NB4 (cell line): ENCODE measurements around the gene RWDD3.

Experiments
- MYC ChIP-seq: IDR thresholded peaks from 2 replicates; pipeline ENCODE4 v1.6.1; 2011; ENCODE audit warnings: low read depth, low read length
- POLR2A ChIP-seq: IDR thresholded peaks from 2 replicates; pipeline ENCODE4 v1.6.1; 2011; ENCODE audit warnings: mild to moderate bottlenecking; ENCODE audit not compliant: insufficient read length; ENCODE audit errors: extremely low read depth
- TF ChIP-seq, protein P1 (sequence below): IDR thresholded peaks from one replicate; pipeline ENCODE4 v1.5.1; 2012; ENCODE audit warnings: low read depth, low read length
- TF ChIP-seq, protein P2 (sequence below): IDR thresholded peaks from 2 replicates; pipeline ENCODE4 v1.6.1; 2011; ENCODE audit warnings: low read depth, low read length

DNA sequence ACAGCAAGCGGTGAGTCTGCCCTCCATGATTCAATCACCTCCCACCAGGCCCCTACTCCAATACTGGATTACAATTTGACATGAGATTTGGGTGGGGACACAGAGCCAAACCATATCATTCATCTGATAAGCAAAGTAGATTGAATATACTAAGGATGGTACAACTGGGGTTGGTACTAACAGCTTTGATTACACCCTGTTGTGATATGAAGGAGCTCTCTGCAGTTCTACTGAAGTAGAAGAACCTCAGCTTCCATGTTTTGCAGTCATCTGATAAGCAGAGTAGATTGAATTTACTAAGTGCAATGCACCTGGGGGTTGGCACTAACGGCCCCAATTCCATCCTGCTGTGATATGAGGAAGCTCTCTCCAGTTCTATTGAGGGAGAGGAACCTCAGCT lies 31.1 kb downstream of the RWDD3 start:
- TF ChIP-seq, protein P1, sequence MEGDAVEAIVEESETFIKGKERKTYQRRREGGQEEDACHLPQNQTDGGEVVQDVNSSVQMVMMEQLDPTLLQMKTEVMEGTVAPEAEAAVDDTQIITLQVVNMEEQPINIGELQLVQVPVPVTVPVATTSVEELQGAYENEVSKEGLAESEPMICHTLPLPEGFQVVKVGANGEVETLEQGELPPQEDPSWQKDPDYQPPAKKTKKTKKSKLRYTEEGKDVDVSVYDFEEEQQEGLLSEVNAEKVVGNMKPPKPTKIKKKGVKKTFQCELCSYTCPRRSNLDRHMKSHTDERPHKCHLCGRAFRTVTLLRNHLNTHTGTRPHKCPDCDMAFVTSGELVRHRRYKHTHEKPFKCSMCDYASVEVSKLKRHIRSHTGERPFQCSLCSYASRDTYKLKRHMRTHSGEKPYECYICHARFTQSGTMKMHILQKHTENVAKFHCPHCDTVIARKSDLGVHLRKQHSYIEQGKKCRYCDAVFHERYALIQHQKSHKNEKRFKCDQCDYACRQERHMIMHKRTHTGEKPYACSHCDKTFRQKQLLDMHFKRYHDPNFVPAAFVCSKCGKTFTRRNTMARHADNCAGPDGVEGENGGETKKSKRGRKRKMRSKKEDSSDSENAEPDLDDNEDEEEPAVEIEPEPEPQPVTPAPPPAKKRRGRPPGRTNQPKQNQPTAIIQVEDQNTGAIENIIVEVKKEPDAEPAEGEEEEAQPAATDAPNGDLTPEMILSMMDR: no peak
- TF ChIP-seq POLR2A: no peak
- no peak for TF ChIP-seq MYC
- TF ChIP-seq, protein P2, sequence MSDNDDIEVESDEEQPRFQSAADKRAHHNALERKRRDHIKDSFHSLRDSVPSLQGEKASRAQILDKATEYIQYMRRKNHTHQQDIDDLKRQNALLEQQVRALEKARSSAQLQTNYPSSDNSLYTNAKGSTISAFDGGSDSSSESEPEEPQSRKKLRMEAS: no peak
